GM04504 (cell line): ENCODE results near the gene ZNF473.
"Not testable (repeated sequence)": the region's sequence is repeated elsewhere in the genome, so short reads cannot be mapped to it uniquely, and the experiment has no call there.

Experiments used
- DNase-seq: peaks from one replicate; pipeline ENCODE4 v3.0.0-alpha.2; 2012; ENCODE audit warnings: low read depth

ZNF473 gene

DNA sequence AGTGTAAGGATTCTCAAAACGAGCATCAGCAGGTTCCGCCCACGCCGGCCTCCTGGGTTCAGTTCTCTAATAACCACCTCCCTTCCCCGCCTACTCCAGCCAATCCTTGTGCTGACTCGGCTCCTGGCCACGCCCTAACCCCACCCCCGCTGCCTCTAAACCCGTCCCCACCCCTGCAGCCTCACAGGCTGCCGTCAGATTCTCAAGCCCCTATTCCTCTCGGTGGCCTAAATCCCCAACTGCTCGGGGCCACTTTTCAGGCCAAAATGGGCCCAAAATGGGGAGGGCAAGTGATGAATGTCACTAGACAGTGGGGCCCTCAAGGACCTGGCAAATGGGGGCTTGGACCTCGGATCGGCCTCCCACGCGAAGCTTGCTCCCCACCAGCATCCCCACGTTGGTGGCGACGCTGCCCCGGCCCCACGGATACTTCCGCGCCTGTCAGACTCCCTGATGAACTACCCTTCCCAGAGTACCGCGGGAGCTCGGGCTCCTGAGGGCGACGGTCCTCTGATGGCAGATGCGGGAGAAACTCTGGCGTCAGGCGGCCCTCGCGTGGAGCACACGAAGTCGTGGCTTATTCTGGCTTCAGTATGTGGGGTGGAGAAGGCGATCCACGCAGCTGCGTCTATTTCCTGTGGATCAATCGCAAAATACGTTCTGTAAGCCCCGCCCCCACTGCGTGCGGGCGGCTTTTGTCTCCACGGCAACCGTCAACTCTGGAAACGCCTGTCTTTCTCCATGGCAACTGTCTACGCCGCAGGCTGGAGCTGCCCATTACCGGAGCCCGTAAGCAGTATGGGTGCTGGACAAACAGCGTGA, 24.8 kb downstream of the ZNF473 start:
- peak; percentile 51 for DNase-seq

DNA sequence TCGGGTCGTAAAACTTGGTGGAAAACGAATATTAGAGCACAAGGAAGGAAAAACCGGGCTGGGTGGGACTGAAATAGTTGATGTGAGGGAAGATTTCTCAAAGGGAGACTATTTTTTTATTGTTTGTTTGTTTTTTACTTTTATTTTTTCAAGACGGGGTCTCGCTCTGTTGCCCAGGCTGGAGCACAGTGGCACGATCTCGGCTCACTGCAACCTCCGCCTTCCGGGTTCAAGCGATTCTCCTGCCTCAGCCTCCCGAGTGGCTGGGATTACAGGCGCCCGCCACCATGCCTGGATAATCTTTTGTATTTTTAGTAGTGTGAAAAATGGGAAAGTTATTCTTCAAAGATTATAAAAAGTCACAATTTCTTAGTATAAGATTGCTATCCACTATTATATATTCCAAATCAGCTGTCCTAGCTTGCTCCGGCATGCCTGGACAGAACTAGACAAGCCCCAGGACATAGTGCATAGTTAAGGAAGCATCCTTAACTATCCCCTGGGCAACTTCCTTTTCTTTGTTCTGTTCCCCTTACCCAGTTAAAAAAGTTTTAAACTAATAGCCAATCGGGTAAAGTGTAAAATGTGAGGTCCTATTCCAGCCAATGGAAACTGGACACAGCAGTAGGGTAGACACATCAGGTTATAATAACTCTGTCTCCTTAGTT, 25.6 kb downstream of the ZNF473 start:
- not testable (repeated sequence) for DNase-seq

DNA sequence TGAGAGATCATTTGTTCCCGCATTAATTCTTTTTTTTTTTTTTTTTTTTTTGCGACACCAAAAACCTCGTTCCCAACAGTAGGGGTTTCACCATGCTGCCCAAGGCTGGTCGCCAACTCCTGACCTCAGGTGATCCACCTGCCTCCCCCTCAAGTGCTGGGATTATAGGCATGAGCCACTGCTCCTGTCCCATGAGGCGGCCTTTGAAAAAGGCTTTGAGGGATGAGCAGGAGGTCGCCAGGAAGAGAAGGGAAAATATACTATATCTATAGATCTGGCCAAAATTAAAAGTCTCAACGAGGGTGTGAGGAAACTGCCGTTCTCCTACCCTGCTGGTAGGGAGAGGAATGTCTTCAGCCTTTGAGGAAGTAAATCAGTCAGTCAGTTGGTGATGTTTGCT, 26.2 kb downstream of the ZNF473 start:
- no peak for DNase-seq

DNA sequence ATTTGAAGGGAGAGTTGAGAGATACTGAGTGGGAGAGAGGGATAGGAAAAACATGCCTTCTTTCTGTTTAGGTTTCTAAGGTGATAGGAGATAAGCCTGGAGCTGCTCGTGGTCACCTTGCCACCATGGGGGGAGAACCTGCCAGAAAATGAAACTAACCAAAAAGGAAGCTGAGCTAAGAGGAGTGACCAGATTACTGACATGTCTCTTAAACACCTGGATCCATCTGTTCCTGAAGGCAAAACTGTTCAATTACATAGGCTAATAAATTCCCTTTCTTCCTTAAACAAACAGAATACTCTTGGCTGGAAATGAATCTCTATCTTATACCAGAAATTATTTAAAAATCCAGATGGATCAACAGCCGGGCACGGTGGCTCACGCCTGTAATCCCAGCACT, 27.3 kb downstream of the ZNF473 start:
- DNase-seq, result no peak

DNA sequence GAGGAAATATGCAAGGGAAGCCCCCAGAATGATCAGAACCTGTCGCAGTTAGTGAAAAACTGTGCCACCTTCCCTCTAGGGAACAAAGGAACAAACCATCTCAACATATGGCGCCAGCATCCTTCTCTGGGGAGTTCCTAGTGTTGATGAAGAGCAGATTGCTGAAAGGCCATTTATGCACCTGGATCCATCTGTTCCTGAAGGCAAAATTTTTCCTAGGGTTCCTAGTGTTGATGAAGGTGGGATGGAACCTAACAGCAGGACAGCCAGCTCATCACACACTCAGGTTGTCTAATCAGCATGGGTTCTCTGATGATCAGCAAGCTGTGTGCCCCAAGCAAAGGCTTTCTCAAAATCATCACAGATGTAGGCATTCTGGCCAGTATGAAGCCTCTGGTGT, 32.6 kb downstream of the ZNF473 start:
- no peak for DNase-seq

GRCh38 chr19:50059045-50059444, 33.2 kb downstream of the ZNF473 start:
- no peak for DNase-seq

GRCh38 chr19:50060107-50060506, 34.3 kb downstream of the ZNF473 start:
- no peak for DNase-seq

GRCh38 chr19:50061650-50062049, 35.8 kb downstream of the ZNF473 start:
- no peak for DNase-seq

DNA sequence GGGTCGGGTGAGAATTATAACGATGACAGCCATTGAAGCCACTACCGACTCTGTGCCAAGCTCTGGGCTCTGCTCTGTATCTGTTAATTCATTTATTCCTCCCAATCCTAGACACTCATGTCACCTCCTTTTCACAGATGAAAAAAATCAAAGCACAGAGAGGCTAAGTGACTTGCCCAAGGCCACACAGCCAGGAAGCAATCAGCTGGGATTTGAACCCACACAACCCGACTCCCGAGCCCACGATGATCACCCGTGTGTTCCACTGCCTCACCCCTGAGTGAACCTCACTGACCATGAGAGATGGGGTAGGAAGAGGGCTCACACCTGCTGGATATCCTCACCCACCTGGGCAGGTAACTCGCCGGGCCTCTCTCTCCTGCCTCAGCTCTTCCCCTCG, 40.1 kb downstream of the ZNF473 start:
- DNase-seq, result no peak

DNA sequence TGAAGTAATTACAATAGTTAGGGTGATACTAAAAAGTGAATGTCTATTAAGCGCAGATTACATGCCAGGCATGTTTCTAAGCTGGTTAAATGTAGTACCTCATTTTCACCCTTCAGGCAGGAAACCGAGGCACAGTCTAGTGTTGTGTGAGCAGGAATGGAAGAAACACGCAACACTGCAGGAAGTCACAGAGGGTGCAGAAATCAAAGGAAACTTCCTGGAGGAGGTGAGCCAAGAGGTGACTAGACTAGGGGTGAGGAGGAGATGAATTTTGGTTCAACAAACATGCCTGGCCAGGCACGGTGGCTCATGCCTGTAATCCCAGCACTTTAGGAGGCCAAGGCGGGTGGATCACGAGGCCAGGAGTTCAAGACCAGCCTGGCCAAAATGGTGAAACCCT, 41.8 kb downstream of the ZNF473 start:
- no peak for DNase-seq

DNA sequence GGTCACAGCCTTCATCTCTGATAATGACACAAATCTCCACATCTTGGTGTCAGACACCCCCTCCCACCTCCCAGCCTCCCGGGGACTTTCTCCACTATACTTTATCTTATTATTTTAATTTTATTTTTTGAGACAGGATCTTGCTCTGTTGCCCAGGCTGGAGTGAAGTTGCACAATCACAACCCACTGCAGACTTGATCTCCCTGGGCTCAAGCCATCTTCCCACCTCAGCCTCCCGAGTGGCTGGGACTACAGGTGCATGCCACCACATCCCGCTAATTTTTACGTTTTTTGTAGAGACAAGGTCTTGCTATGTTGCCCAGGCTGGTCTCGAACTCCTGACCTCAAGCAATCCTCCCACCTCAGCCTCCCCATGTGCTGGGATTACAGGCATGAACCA, 42.6 kb downstream of the ZNF473 start:
- not testable (repeated sequence) for DNase-seq

- not testable (repeated sequence) for DNase-seq
Observed at GRCh38 chr19:50075076-50075475, 49.3 kb downstream of the ZNF473 start.

DNA sequence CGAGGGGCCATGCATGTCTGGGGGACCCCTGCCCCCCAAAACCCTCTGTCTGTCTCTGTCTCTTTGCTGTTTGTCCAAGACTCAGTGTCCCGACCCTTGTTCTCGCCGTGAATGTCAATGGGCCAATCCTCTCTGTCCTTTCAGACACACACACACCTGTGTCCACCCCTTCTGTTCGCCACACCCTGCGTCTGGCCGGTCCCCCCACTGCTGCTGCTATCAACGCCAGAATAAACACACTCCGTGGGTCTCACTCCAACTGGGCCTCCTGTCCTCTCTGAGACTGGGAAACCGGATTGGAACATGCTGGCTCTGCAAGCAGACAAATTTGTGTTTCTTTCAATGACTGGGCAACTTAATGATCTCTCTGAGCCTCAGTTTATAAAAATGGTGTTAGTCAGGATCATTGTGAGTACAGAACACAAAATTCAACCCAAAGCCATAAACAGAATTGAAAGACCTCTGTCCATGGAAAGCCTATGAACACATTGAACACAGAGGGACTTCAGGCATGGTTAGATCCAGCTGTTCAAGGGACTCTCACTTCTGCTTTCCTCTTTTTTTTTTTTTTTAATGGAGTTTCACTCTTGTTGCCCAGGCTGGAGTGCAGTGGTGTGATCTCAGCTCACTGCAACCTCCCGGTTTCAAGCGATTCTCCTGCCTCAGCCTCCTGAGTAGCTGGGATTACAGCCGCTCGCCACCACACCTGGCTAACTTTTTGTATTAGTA, 50.0 kb downstream of the ZNF473 start:
- DNase-seq, result not testable (repeated sequence)

DNA sequence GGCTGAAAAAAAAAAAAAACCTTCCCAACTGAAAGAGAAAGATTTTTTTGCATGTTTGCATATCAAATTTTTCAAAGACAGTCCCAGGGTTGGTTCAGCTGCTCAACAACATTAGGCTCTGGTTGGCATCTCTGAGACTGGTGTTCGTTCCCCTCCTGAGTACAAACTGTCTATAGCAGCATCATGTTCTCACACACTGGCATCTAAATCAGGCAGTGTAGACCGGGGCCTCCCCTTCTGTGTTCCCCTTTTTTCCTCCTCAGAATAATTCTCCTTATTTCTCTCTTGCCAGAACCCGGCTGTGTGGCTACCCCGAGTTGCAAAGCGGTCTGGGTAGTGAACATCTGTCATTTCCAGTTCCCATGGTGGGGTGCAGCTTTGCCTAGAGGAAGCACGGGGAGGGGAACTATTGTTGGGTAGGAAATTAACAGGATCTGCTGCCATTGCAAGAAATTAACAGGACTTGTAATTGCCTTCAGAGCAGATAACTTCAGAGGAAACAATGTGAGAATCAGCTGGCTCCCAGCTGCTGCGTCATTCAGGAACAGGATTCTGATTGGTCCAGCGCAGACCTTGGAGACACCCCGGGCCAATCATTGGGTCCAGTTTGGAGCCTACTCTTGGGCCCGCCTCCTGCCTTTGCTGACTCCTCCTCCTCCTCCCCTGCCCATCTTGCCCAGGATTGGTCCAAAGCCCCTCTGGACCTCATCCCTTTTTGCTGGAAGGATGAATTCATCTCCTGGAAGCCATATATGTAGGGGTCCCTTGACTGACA, 51.0 kb downstream of the ZNF473 start:
- not testable (repeated sequence) for DNase-seq

DNA sequence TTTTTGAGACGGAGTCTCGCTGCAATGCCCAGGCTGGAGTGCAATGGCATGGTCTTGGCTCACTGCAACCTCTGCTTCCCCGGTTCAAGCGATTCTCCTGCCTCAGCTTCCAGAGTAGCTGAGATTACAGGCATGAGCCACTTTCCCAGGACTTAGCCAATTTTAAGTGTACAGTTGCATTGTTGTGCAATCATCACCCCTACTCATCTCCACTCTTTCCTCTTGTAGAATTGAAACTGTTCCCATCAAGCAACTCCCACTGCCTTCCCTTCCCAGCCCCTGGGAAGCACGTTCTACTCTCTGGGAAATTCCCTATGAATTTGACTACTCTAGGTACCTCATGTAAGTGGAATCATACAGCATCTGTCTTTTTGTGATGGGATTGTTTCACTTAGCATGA, 53.2 kb downstream of the ZNF473 start:
- DNase-seq, result not testable (repeated sequence)

DNA sequence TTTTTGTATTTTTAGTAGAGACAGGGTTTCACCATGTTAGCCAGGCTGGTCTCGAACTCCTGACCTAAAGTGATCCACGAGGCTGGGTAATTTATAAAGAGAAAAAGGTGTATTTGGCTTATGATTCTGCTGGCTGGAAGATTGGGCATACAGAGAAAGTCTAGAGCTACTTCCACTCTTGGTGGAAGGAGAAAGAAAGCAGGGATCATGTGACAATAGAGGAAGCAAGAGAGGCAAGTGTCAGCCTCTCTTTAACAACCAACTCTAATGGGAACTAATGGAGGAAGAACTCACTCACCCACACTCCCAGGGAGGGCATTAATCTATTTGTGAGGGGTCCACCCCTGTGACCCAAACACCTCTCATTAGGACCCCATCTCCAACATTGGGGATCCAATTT, 58.6 kb downstream of the ZNF473 start:
- DNase-seq, result not testable (repeated sequence)

- not testable (repeated sequence) for DNase-seq
Observed at GRCh38 chr19:50087153-50087552, 61.3 kb downstream of the ZNF473 start.

DNA sequence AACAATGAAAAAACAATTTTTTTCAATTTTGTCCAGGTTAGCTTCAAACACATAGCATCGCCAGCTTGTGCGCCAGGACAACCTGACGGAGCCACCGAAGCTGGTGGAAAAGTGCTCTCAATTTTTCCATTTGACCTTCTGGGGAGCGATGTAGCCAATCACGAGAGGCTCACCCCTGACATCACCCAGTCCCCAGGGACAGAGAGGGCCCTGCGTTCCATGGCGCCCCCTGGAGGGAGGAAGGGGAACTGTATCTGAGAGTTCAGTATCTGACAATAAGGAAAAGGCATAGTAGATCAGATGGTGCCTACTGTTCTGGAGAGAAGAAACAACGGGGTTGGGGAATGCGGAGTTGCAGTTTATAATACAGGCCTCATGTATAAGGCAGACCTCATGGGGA, 64.9 kb downstream of the ZNF473 start:
- DNase-seq, result not testable (repeated sequence)

- DNase-seq, result not testable (repeated sequence)
Observed at GRCh38 chr19:50091786-50092185, 66.0 kb downstream of the ZNF473 start.

- not testable (repeated sequence) for DNase-seq
Observed at GRCh38 chr19:50092597-50092996, 66.8 kb downstream of the ZNF473 start.

GRCh38 chr19:50097884-50098283, 72.1 kb downstream of the ZNF473 start:
- DNase-seq, result not testable (repeated sequence)

DNA sequence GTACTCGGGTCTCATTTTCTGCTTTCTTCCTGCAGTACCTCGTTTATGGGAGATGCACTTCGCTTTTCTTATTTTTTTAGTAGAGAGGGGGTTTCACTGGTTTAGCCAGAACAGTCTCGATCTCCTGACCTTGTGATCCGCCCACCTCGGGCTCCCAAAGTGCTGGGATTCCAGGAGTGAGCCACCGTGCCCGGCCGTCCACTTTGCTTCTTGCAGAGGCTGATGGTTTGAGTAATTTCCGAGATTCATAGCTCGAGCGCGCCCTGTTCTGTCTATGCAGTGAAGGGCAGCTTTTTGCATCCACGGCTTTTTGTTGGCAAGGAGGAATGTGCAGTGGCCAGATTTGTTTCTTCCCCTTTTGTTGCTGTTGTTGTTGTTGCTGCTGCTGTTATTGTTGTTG, 73.1 kb downstream of the ZNF473 start:
- DNase-seq, result not testable (repeated sequence)
